Ramos (cell line): Measurements from ENCODE around the gene ALMS1.
"Not testable (repeated sequence)": the region's sequence is repeated elsewhere in the genome, so short reads cannot be mapped to it uniquely, and the experiment has no call there.

Experiments used
- in situ Hi-C: fragments of 300-500 bp; cut with MboI; formaldehyde crosslinking; loops from one replicate; pipeline ENCODE4 v1.14.3; 2022; ENCODE audit warnings: low sequenced_read_pairs; ENCODE audit not compliant: unreplicated experiment

ALMS1 gene

GRCh38 chr2:73611193-73611592, 225.6 kb downstream of the ALMS1 start:
- in situ Hi-C loops: no loop called here

- in situ Hi-C loops: no loop called here
These were observed 226.2 kb downstream of the ALMS1 start for GRCh38 chr2:73611867-73612266.

GRCh38 chr2:73614105-73614504, 228.5 kb downstream of the ALMS1 start:
- in situ Hi-C loops: no loop called here

- in situ Hi-C loops: no loop called here
These were observed 229.4 kb downstream of the ALMS1 start for GRCh38 chr2:73614997-73615396.

- in situ Hi-C loops: loop anchor here (5.0 kb wide), 1 partner anchor 72 kb away; no protein-coding TSS in a partner anchor
These were observed 234.3 kb downstream of the ALMS1 start for GRCh38 chr2:73619925-73620324.

- in situ Hi-C loops: loop anchor here (5.0 kb wide), 1 partner anchor 68 kb away; no protein-coding TSS in a partner anchor
These were observed 238.4 kb downstream of the ALMS1 start for GRCh38 chr2:73624036-73624435.

- in situ Hi-C loops: loop anchor here (5.0 kb wide), 1 partner anchor 68 kb away; no protein-coding TSS in a partner anchor
These were observed 239.0 kb downstream of the ALMS1 start for GRCh38 chr2:73624625-73625024.

GRCh38 chr2:73626237-73626636, 240.6 kb downstream of the ALMS1 start:
- in situ Hi-C loops: not testable (repeated sequence)

GRCh38 chr2:73628493-73628892, 242.9 kb downstream of the ALMS1 start:
- in situ Hi-C loops: not testable (repeated sequence)

- in situ Hi-C loops: not testable (repeated sequence)
These were observed 245.1 kb downstream of the ALMS1 start for GRCh38 chr2:73630662-73631266.

- in situ Hi-C loops: not testable (repeated sequence)
These were observed 251.3 kb downstream of the ALMS1 start for GRCh38 chr2:73636977-73637376.

GRCh38 chr2:73638429-73638828, 252.8 kb downstream of the ALMS1 start:
- in situ Hi-C loops: no loop called here

GRCh38 chr2:73640511-73640911, 254.9 kb downstream of the ALMS1 start:
- in situ Hi-C loops: no loop called here

GRCh38 chr2:73640946-73641766, 255.5 kb downstream of the ALMS1 start:
- in situ Hi-C loops: no loop called here

GRCh38 chr2:73641767-73642062, 256.1 kb downstream of the ALMS1 start:
- in situ Hi-C loops: no loop called here

- in situ Hi-C loops: no loop called here
These were observed 256.8 kb downstream of the ALMS1 start, which contains the start of gene NAT8 for GRCh38 chr2:73642338-73643018. TSS of gene NAT8 (minus strand) at chr2:73642422. CDS start at chr2:73641628, 794 bp downstream.

GRCh38 chr2:73647690-73648089, 262.1 kb downstream of the ALMS1 start:
- in situ Hi-C loops: not testable (repeated sequence)

- in situ Hi-C loops: no loop called here
These were observed 266.1 kb downstream of the ALMS1 start for GRCh38 chr2:73651591-73652230.

- in situ Hi-C loops: no loop called here
These were observed 266.7 kb downstream of the ALMS1 start for GRCh38 chr2:73652348-73652747.

- in situ Hi-C loops: no loop called here
These were observed 268.5 kb downstream of the ALMS1 start for GRCh38 chr2:73654175-73654574.
